A204.1 (cell line): ENCODE results near the gene COMMD3.
"Not testable (repeated sequence)": the region's sequence is repeated elsewhere in the genome, so short reads cannot be mapped to it uniquely, and the experiment has no call there.

Source experiments
- FAIRE-seq: peaks from 2 replicates; lab custom pipeline; 2012; peaks lifted over from hg19 to GRCh38; lab: Jason Lieb, UNC

COMMD3 gene

DNA sequence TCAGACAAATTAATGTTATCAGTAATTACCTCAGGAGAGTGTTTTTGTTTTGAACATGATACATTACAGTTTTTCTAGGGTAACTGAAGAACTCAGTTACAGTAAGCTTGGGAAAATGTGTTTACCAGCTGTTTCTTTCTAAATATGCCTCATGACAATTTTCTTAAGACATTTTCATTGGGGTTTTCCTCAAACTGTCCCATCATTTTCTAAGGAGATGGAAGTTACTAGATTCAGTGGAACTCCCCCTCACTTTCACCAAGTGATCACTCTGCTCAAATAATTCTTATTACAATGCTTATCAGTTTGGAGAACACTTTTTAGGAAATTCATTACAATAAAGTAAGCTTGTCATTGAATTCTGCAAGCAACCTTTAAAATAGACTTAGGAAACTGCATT, 22.7 kb downstream of the COMMD3 start:
- no peak for FAIRE-seq

DNA sequence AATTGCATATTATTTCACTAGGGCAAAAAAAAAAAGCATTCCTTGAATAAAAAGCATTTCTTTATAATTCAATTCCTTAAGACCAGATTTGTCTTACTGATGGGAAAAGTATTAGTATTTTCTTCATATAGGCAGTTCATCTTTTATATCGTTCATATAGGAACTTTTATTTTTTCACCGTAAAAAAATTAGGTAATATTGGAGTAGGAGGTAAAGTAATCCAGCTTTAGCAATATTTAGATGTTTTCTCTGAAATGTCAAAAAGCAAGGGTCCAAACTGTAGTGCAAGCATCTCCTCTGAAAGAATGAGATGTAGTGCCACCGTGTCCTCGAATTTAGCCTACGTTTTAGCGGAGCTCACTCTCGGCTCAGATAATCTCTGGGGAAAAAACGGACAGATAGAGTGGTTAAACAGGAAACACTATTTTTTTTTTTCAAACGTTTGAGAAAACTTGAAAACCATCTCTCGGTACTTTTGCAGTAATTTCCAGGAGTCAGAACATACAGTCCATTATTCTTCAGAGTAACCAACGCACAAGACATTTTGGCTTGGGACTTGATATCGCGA, 23.7 kb downstream of the COMMD3 start:
- FAIRE-seq = no peak

DNA sequence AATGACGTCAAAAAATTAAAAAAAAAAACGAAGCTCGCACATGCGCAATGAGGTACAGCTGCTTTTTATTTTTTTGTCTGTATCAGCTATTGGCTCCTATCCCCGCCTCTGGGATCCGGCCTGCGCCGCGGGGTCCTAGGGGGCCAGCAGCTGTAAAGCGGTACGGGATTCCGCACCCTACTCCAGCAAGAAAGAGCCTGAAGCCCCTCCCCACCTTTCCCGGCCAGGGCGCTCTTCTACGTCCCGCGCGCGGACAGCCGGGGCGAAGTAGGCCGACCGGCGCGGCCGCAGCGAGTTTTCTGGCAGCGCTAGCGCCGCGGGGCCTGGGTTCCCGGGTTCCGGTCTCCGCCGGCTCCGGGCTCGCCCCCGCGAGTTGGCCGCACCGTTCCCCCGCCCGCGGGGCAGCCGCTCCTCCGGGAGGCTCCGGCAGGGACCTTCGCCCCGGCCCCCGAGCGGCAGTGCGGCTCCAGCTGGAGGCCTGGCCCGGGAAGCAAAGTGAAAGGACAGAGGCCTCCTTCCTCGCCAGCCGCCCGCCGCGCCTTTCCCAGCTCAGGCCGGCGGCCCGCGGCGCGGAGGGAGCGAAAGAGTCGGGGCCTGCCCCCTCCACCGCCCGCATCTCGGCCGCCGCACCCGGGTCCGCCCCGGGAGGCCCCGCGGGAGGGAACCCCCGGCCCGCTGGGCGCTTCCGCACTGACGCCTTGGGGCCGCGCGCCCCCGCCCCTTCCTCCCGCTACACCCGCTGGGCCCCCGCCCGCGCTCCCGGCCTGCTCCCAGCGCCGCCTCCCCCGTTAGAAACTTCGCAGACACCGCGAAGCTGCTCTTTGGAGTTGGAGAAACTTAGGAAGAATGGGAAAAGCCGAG, 24.4 kb downstream of the COMMD3 start:
- FAIRE-seq = no peak

DNA sequence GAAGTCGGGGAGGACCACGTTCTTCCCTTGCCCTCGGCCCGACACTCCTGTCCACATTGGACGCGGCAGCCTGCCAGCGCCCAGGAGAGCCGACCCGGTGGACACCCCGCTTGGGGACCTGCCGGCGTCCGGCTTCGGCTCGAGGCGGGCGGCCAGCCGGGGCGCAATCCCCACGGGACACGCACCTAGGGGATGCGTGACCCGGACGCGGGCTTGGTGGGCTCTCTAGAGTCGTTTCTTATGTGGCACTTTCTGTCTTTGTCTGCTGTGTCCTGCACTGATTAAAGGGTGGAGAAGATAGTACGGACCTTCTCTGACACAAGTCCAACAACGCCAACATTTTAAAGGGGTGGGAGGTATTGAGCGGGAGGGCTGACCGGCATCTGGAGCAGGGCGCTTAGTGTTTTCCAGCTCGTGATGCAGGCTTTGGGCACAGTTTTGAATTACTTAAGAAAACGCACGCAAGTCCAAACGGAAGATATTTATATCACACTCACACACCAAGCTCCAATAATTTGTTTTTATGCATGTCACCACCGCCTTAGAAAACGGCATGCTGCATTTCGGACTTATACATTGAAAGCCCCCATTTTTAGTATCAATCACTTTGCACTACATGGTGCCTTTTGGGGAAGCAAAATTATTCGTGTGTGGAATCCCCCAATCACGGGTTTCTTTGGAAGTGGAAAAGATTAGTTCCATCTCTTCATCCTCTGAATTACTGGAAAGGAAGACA, 25.2 kb downstream of the COMMD3 start:
- FAIRE-seq = no peak

DNA sequence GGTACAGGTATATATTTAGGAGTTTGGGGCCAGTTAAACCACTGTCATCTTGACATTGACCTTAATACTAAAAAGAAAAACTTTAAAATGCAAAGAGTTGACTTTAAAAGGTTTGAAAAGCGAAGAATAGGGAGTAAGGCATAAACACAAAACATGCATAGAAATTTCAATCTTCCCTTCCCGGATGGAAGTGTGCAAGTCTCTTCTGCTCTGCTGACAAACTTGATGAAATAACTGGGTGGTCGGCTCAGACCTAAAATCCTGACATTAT, 25.7 kb downstream of the COMMD3 start:
- no peak for FAIRE-seq

DNA sequence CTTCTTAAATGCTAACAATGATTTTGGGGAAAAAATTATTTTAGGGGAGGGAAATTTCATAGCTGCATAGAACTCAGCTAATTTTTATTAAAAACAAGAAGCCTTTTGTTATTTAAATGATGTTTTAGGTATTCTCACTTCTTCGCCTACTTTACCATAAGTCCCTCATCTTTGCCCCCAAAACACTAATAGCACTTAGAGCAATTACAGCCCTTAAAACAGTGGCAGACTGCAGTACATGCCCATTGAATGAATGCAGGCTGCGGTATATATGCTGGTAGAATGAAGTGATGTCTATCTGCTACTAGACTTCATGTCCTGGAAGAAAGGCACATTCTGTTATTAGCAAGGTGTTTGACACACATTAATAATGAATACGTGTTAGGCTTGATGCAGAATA, 26.2 kb downstream of the COMMD3 start:
- no peak for FAIRE-seq

DNA sequence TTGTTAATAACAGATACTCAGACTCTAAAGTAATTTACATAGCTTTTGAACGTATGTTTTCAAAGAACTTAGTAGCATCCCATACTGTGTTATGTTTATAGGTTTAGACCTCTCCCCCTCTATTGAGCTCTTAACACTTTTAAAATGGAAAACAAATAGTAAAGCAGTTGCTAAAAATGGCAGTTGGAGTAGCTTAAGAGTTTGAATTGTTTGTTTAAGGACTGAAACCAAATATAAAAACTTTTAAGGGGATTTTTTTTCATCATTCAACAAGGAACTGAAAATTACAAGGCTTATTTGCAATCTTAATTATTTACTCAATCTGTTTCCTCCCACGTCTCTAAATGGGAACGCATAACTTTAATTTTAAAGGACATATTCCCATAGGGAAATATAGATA, 27.5 kb downstream of the COMMD3 start:
- no peak for FAIRE-seq

DNA sequence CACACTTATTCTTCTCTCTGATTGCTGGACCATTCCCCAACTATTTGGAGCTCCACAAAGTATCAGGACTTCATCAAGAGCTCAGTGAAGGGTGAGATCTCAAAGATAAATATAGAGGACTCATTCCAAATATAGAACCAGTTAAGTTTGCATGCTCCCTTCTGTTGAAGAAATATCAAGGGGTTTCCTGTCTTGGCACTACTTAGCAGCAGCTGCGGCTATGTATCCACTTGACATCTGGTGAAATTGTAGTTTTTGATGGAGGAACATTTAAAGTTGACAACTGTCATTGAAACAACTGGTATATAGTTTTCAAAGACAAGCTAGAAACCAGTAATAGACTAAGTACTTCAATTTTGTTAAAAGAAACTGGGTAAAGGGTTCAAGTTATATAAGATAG, 28.1 kb downstream of the COMMD3 start:
- FAIRE-seq = no peak

DNA sequence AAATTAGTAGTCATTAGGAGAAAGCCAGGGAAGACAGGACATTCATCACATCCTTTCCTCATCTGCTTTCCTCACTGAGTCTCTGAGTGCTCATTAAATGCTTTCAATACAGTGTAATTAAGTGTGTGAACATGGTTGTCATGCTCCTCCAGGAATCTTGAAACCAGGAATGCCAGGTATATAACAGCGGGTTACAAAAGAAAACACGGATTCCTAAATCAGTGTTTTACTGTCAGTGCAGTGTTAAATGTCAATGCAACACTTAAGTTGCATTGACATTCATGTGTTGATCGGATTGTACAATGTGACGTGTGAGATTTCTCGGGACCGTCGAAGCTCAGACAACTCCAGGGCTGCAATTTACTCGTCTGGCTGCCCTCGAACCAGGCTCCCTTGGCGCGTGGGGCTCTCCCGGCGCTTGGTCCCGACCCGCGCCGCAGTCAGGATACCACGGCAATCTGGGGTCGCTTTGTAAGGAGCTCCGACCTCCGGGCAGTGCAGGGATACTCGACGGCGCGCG, 28.7 kb downstream of the COMMD3 start:
- no peak for FAIRE-seq

DNA sequence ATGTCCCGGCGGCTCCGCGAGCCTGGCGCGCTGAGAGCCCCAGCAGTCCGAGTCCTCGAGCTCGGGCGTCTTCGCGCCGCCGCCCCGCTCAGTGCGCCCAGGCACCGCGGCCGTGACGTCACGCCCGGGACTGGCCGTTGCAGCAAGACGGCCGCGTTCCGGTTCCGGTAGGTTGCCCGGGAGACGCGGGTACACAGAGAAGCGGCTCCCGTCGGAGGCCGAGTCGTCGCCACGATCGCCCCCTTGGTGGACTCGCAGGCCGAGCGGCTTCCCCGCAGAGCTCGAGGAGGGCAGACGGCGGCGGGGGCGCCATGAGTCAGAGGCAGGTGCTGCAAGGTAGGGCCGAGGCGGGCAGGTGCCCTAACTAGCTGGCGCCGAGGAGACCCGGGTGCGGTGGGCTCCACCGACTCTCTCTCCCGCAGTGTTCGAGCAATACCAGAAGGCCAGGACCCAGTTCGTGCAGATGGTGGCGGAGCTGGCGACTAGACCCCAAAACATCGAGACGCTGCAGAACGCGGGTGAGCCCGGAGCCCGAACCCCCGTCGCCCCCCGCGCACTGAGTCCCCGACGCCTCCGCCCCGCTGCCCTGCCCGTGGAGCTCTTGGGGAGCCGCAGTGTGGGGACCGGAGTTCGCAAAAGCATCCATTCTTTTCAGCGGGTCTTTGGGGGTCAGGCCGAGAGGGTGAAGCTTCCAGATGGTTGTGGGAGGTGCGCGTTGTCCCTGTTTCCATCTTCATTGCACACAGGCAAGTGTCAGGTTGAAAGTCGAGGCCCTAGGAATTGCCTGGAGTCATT, 29.3 kb downstream of the COMMD3 start, which contains the start of gene SPAG6:
Gene SPAG6 (plus strand): TSS at position 196 of the 795 bp plus-strand sequence. CDS start 116 bp downstream, at position 312.
- FAIRE-seq = no peak

DNA sequence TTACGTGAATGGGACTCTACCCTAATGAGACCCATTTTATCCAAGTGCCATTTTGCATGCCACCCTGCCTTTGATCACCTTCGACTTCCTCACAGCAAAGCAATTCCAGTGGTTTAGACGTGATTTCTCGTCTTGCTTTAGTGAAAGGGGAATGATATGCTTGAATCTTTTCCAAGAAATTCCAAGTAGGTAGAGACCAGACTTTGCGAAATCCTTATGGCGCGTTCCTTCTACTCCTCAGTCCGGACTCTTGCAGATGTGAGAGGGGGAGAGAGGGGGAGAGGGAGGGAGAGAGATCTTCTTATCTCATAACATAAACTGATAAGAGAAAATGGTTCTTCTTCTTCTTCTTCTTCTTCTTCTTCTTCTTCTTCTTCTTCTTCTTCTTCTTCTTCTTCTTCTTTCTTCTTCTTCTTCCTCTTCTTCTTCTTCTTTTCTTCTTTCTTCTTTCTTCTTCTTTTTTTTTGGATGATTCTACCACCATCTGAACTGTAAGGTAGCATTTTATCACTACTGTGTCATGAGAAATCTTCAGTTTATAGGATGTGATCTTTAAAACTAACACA, 30.0 kb downstream of the COMMD3 start:
- FAIRE-seq = no peak

DNA sequence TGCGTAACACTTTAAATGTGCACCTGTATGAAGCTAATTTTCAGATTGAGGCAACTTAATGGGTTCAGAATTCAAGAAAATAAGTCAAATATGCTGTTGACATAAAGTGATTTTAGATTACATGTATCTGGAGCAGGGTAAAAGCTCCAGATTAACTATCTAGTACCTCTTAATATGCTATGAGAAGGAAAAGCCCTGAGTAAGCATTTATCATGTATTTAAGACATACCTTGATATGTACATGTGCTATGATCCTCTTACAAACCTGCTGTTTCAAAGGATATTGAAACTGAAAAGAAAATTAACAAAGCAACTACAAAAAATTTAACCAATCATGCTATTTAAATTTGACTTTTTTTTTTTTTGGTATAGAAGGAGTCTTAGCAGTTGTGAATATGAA, 33.6 kb downstream of the COMMD3 start:
- no peak for FAIRE-seq

DNA sequence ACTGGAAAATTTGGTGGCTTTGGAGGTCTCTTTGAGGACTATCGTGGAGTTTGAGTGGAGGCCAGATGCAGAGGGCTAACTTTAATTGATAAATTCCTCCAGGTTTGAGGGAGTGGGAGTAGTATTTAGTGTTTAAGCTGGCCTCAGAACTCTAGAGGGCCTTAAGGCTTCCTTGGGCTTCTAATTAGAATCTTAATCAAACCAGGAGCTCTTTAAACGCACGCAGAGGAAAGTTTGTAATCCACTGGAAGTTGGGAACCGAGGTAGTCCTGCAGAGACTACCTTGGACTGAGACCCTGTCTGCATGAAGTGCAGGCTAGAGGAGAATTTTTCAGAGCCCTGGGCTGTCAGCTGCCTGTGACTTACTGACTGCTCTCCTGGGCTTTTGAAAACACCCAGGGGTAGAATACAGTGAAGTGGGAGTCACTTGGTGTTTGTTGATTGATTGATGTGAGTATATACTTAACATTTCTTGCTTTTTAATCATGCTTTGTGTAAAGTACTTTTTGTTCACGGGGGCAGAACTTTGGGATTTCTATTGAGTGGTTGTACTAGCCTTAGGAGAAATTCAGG, 35.0 kb downstream of the COMMD3 start:
- no peak for FAIRE-seq

DNA sequence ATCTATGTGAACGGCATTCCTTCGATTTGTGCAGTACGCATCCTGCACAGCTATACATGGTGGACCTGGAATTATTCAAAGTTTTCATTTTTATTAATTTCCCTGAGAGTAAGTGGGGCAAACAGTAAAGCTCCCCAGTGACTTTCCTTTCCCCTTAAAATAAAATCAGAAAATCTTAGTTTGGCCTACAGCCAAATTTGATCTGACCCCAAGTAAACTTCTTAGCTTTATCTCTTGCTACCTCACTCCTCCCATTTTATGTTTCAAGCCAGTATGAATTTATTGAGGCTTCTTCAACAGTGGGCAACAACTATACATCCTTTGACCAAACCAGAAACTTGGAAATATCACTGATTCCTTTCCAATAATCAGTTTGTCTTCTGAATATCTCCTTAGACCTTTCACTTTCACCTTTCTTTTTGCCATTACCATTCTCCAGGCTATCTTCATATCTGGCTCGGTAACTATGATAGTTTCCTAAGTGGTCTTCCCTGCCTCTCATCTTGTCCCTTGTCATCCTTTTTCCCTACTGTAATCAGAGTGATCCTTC, 40.2 kb downstream of the COMMD3 start:
- FAIRE-seq = no peak

DNA sequence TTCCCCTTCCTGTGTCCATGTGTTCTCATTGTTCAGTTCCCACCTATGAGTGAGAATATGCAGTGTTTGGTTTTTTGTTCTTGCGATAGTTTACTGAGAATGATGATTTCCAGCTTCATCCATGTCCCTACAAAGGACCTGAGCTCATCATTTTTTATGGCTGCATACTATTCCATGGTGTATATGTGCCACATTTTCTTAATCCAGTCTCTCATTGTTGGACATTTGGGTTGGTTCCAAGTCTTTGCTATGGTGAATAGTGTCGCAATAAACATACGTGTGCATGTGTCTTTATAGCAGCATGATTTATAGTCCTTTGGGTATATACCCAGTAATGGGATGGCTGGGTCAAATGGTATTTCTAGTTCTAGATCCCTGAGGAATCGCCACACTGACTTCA, 41.6 kb downstream of the COMMD3 start:
- not testable (repeated sequence) for FAIRE-seq

DNA sequence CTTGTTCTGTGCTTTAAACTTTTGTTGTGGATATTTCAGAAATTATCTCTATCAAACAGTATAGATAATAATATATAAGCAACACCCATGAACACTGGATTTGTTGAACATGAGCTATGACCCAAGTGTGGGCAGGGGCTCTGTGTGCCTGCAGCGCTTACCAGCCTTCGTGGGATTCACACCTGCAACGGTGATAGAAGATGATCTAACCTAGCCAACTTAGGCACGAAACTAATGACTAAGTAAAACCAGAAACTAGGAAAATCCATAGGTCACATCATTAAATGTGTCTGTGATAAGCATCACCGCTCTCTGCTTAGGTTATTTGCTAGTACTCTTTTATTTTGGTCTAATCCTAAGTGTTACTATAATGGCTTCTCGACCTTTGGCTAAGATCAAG, 47.1 kb downstream of the COMMD3 start:
- FAIRE-seq = no peak

DNA sequence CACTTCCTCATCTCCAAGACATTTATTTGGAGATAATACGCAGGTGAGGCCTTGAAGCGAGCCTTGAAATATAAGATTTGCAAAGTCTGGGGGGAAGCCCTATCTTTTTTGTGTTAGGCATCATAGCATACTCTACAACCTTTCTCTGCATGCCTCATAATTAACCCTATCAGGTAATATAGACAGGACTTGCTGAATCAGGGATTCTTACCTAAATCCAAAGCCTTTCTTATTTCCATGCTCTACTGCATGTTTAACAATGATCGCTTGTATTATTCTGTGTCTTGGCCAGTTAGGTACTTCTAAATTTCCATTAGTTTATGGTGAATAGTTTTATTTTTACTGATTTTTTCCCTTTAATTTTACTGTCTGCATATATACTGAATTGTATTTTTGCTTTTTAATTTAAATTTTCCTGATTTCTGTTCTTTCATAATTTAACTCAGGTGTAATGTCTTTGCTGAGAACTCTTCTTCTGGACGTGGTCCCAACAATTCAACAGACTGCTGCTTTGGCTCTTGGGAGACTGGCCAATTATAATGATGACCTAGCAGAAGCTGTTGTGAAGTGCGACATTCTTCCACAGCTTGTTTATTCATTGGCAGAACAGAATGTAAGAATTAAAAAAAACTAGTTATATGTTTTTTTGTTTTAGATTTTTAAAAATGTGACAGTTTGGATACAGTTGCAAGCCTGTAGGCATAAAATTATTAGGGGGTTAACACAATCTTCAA, 48.4 kb downstream of the COMMD3 start:
- no peak for FAIRE-seq

DNA sequence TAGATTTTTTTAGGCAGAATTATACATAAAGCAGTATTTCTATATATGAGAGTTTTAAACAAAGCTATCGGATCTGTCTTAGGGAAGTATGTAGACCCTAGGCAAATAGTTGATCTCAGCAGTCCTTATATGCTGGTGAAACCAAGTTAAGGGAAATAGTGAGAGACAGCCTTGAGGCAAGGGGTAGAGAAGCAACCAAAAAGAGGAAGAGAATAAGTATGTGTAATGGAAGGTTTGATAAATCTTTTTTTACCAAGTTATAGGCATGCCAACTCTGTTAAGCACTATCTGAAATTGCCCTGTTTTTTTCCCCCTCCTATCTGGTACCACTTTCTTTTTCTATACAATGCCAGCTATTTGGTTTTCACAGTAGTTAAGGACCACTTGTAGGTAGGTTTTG, 49.0 kb downstream of the COMMD3 start:
- FAIRE-seq = no peak

DNA sequence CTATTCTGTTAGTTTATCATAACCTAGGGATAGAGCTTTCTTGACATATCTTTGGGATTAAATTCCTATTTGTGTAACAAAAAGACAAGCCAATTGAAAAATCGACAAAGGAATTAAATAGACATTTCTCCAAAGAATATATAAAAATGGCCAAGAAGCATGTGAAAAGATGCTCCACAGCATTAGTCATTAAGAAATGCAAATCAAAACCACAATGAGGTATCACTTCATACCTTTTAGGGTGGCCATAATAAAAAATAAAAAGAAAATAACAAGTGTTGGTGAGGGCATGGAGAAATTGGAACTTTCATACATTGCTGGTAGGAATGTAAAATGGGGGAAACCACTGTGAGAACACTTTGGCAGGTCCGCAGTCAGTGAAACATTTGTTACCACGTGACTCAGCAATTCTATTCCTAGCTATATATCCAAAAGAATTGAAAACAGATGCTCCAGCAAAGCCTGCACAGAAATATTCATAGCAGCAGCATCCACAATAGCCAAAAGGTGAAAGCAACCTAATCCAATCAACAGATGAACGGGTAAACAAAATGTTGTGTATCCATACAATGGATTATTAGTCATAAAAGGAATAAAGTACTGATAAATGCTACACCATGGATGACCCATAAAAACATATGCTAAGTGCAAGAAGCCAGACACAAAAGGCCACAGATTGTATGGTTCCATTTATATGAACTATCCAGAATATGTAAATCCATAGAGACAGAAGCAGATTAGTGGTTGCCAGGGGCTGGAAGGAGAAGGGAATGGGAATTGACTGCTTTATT, 49.7 kb downstream of the COMMD3 start:
- no peak for FAIRE-seq

DNA sequence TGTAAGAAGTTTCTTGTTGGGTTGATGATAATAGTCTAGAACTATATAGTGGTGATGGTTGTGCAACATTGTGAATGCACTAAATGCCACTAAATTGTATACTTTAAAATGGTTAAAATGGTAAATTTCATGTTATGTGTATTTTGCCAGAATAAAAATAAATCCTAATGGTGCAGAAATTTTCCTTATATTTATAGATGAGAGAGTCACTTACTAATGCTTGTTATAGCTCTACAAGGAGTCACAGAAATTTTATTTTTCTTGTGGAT, 50.2 kb downstream of the COMMD3 start:
- FAIRE-seq = no peak
